H1 (cell line): ENCODE measurements around the gene PLEKHG1.

ENCODE experiments used
- CHD2 ChIP-seq: IDR thresholded peaks from 2 replicates; pipeline ENCODE4 v1.6.1; 2012; ENCODE audit warnings: low read length, improper control_type of control experiment
- EZH2 ChIP-seq: fragments of 200-600 bp; sonication (generic); IDR thresholded peaks from 2 replicates; pipeline ENCODE4 v1.7.1; 2012; ENCODE audit warnings: low read depth, mild to moderate bottlenecking, moderate library complexity, low read length, inconsistent platforms; ENCODE audit not compliant: severe bottlenecking
- POLR2A ChIP-seq, 2 experiments: IDR thresholded peaks; 1 replicate in 1 of 2; 2 replicates in 1 of 2; pipeline ENCODE4 v1.6.1; 2011; ENCODE audit warnings: low read depth in 2 of 2, low read length in 2 of 2, mild to moderate bottlenecking in 2 of 2; ENCODE audit errors: control extremely low read depth in 1 of 2
- TAF1 ChIP-seq: IDR thresholded peaks from 2 replicates; pipeline ENCODE4 v1.6.1; 2011; ENCODE audit warnings: mild to moderate bottlenecking, low read depth, low read length
- TEAD4 ChIP-seq: IDR thresholded peaks from 2 replicates; pipeline ENCODE4 v1.6.1; 2012; ENCODE audit warnings: low read depth, low read length, inconsistent platforms, mixed read lengths
- TF ChIP-seq, protein P1 (sequence below), 3 experiments: IDR thresholded peaks; 1 replicate in 2 of 3; 2 replicates in 1 of 3; pipeline versions ENCODE4 v1.5.1 to v1.6.1; 2011; ENCODE audit warnings: low read length in 3 of 3, mild to moderate bottlenecking in 3 of 3, inconsistent platforms in 2 of 3, low read depth in 1 of 3, moderate library complexity in 1 of 3; ENCODE audit not compliant: insufficient read depth in 1 of 3; ENCODE audit errors: control extremely low read depth in 1 of 3
- TF ChIP-seq, protein P2 (sequence below): fragments of 300-600 bp; sonication (generic); IDR thresholded peaks from 2 replicates; pipeline ENCODE4 v1.7.1; 2012; ENCODE audit warnings: low read length, moderate library complexity, mild to moderate bottlenecking, inconsistent platforms; ENCODE audit not compliant: insufficient replicate concordance

DNA sequence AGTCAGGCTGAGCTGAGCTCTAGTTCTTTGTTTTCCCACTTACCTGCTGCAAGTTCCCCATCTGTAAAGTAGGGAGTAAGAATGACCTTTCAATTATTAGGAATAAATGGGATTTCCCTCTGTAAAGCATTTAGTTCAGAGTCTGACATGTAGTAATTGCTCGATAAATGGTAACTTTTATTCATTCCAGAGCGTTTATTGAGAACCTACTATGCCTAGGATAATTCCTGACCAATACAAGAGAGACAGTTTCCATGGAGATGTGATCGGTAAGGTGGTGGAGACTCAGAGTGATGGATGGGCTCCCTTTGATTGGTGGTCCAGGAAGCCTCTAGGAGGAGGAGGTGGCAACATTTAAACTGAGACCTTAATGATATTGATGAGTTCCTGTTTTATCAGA lies 5.6 kb downstream of the PLEKHG1 start:
- TF ChIP-seq TAF1, result no peak
- TF ChIP-seq POLR2A (IDR thresholded peaks at IDR 0.05; ENCODE audit: control extremely low read depth in 1 of 2, low read depth in 2 of 2, low read length in 2 of 2), result no peak
- TF ChIP-seq TEAD4, result no peak
- TF ChIP-seq CHD2, result no peak
- no peak for TF ChIP-seq EZH2
- TF ChIP-seq, protein P1, sequence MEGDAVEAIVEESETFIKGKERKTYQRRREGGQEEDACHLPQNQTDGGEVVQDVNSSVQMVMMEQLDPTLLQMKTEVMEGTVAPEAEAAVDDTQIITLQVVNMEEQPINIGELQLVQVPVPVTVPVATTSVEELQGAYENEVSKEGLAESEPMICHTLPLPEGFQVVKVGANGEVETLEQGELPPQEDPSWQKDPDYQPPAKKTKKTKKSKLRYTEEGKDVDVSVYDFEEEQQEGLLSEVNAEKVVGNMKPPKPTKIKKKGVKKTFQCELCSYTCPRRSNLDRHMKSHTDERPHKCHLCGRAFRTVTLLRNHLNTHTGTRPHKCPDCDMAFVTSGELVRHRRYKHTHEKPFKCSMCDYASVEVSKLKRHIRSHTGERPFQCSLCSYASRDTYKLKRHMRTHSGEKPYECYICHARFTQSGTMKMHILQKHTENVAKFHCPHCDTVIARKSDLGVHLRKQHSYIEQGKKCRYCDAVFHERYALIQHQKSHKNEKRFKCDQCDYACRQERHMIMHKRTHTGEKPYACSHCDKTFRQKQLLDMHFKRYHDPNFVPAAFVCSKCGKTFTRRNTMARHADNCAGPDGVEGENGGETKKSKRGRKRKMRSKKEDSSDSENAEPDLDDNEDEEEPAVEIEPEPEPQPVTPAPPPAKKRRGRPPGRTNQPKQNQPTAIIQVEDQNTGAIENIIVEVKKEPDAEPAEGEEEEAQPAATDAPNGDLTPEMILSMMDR (IDR thresholded peaks at IDR 0.05; ENCODE audit: control extremely low read depth in 1 of 3, insufficient read depth in 1 of 3, low read depth in 1 of 3, low read length in 3 of 3), result no peak
- TF ChIP-seq, protein P2, sequence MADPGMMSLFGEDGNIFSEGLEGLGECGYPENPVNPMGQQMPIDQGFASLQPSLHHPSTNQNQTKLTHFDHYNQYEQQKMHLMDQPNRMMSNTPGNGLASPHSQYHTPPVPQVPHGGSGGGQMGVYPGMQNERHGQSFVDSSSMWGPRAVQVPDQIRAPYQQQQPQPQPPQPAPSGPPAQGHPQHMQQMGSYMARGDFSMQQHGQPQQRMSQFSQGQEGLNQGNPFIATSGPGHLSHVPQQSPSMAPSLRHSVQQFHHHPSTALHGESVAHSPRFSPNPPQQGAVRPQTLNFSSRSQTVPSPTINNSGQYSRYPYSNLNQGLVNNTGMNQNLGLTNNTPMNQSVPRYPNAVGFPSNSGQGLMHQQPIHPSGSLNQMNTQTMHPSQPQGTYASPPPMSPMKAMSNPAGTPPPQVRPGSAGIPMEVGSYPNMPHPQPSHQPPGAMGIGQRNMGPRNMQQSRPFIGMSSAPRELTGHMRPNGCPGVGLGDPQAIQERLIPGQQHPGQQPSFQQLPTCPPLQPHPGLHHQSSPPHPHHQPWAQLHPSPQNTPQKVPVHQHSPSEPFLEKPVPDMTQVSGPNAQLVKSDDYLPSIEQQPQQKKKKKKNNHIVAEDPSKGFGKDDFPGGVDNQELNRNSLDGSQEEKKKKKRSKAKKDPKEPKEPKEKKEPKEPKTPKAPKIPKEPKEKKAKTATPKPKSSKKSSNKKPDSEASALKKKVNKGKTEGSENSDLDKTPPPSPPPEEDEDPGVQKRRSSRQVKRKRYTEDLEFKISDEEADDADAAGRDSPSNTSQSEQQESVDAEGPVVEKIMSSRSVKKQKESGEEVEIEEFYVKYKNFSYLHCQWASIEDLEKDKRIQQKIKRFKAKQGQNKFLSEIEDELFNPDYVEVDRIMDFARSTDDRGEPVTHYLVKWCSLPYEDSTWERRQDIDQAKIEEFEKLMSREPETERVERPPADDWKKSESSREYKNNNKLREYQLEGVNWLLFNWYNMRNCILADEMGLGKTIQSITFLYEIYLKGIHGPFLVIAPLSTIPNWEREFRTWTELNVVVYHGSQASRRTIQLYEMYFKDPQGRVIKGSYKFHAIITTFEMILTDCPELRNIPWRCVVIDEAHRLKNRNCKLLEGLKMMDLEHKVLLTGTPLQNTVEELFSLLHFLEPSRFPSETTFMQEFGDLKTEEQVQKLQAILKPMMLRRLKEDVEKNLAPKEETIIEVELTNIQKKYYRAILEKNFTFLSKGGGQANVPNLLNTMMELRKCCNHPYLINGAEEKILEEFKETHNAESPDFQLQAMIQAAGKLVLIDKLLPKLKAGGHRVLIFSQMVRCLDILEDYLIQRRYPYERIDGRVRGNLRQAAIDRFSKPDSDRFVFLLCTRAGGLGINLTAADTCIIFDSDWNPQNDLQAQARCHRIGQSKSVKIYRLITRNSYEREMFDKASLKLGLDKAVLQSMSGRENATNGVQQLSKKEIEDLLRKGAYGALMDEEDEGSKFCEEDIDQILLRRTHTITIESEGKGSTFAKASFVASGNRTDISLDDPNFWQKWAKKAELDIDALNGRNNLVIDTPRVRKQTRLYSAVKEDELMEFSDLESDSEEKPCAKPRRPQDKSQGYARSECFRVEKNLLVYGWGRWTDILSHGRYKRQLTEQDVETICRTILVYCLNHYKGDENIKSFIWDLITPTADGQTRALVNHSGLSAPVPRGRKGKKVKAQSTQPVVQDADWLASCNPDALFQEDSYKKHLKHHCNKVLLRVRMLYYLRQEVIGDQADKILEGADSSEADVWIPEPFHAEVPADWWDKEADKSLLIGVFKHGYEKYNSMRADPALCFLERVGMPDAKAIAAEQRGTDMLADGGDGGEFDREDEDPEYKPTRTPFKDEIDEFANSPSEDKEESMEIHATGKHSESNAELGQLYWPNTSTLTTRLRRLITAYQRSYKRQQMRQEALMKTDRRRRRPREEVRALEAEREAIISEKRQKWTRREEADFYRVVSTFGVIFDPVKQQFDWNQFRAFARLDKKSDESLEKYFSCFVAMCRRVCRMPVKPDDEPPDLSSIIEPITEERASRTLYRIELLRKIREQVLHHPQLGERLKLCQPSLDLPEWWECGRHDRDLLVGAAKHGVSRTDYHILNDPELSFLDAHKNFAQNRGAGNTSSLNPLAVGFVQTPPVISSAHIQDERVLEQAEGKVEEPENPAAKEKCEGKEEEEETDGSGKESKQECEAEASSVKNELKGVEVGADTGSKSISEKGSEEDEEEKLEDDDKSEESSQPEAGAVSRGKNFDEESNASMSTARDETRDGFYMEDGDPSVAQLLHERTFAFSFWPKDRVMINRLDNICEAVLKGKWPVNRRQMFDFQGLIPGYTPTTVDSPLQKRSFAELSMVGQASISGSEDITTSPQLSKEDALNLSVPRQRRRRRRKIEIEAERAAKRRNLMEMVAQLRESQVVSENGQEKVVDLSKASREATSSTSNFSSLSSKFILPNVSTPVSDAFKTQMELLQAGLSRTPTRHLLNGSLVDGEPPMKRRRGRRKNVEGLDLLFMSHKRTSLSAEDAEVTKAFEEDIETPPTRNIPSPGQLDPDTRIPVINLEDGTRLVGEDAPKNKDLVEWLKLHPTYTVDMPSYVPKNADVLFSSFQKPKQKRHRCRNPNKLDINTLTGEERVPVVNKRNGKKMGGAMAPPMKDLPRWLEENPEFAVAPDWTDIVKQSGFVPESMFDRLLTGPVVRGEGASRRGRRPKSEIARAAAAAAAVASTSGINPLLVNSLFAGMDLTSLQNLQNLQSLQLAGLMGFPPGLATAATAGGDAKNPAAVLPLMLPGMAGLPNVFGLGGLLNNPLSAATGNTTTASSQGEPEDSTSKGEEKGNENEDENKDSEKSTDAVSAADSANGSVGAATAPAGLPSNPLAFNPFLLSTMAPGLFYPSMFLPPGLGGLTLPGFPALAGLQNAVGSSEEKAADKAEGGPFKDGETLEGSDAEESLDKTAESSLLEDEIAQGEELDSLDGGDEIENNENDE, result no peak
